Retinal pigment epithelial cell (primary cell): ENCODE data around the gene LIMS2.

ENCODE experiments used
- DNase-seq: peaks from one replicate; pipeline ENCODE4 v3.0.0-alpha.2; 2010; ENCODE audit warnings: low read depth
- H3K4me3 ChIP-seq: 2 replicates; pipeline ENCODE4 v1.5.1; 2011; ENCODE audit warnings: mild to moderate bottlenecking, low read length, control low read depth, moderate library complexity
- TF ChIP-seq, protein P1 (sequence below): conservative IDR thresholded peaks from 2 replicates; pipeline ENCODE4 v1.5.1; 2011; ENCODE audit warnings: low read depth, low read length, control low read depth, inconsistent platforms

The LIMS2 gene

GRCh38 chr2:127643439-127644065 is 31.8 kb downstream of the LIMS2 start:
- TF ChIP-seq, protein P1, sequence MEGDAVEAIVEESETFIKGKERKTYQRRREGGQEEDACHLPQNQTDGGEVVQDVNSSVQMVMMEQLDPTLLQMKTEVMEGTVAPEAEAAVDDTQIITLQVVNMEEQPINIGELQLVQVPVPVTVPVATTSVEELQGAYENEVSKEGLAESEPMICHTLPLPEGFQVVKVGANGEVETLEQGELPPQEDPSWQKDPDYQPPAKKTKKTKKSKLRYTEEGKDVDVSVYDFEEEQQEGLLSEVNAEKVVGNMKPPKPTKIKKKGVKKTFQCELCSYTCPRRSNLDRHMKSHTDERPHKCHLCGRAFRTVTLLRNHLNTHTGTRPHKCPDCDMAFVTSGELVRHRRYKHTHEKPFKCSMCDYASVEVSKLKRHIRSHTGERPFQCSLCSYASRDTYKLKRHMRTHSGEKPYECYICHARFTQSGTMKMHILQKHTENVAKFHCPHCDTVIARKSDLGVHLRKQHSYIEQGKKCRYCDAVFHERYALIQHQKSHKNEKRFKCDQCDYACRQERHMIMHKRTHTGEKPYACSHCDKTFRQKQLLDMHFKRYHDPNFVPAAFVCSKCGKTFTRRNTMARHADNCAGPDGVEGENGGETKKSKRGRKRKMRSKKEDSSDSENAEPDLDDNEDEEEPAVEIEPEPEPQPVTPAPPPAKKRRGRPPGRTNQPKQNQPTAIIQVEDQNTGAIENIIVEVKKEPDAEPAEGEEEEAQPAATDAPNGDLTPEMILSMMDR = no peak
- H3K4me3 ChIP-seq = no peak overlapping the region

DNA sequence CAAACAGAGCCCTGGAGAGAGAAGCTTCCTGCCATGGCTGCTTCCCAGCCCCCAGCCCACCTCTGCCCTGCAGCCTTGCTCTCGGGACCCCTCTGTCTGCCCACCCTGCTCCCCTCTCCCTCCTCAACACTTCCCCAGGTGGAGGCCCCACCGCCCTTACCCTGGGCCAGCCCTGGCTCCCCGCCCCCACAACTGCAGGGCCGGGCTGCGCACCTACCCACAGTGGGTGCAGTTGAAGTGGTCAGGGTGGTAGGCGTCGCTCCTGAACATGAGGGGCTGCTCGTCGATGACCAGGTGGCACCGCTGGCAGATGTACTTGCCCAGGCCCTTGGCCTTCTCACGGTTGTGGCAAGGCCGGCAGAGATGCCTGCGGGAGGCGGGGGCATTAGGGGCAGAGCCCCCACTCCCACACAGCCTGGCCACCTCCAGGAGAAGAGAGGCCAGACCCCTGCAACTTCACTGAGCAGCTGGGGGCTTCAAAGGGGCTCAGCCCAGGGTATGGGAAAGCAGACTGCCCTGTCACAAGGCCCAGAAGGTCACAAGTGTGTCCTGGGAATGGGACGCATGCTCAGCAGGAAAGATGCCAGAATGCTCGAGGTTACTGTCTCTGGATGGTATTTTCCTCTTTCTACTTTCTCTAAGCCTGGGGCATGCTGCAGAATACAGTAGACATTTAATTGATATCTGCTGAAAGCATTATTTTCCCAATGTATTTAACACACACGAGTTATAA is 32.5 kb downstream of the LIMS2 start:
- H3K4me3 ChIP-seq = no peak overlapping the region
- DNase-seq = no peak
- TF ChIP-seq, protein P1 = no peak

More at GRCh38 chr2:127643439-127644065, 31.8 kb downstream of the LIMS2 start:
- no peak for DNase-seq

- no peak for DNase-seq
- TF ChIP-seq, protein P1 = no peak
- no peak overlapping the region for H3K4me3 ChIP-seq
Observed at GRCh38 chr2:127641846-127642507, 33.4 kb downstream of the LIMS2 start.

- TF ChIP-seq, protein P1 = no peak
- no peak for DNase-seq
Observed at GRCh38 chr2:127641133-127641532, 34.2 kb downstream of the LIMS2 start.

GRCh38 chr2:127640082-127641072 is 35.0 kb downstream of the LIMS2 start:
- no peak overlapping the region for H3K4me3 ChIP-seq
- TF ChIP-seq, protein P1 = peak; percentile 34
- DNase-seq = no peak

More at GRCh38 chr2:127641133-127641532, 34.2 kb downstream of the LIMS2 start:
- no peak overlapping the region for H3K4me3 ChIP-seq

DNA sequence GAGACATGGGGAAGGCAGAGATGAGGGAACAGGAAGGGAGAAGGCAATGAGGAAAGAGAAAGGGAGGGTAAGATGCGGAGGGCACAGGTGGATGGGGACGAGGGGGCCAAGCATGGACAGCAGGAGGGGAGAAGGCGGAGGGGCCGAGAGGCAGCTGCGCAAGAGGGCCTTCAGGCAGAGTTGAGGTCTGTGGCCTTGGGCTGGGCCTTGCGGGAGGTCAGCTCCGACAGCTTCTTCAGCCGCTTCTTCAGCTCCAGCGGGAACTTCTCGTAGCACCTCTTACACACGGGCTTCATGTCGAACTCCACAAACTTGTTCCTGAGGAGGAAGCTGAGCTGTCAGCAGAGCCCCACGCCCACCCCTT is 36.2 kb downstream of the LIMS2 start:
- no peak overlapping the region for H3K4me3 ChIP-seq
- DNase-seq = no peak
- TF ChIP-seq, protein P1 = no peak
